ENCODE results near the gene TLE6. TPM values are rescaled to one million over a fixed set of nuclear protein-coding genes. Genes with fewer than 3 reads are reported as not detected.
"Not testable (repeated sequence)": the region's sequence is repeated elsewhere in the genome, so short reads cannot be mapped to it uniquely, and the experiment has no call there.

The TLE6 gene
- 1.0 and 1.9 TPM in 2 replicates for total RNA-seq

- intact Hi-C loops (cut with micrococcal nuclease), result loop anchor here (5.0 kb wide), 2 partner anchors 60 to 85 kb away; partner anchors contain the start of gene TLE5
These were observed at the start of gene TLE6 for GRCh38 chr19:2977001-2977745. TLE6 (plus strand) TSS chr19:2977564; CDS start chr19:2978234, 670 bp downstream.

DNA sequence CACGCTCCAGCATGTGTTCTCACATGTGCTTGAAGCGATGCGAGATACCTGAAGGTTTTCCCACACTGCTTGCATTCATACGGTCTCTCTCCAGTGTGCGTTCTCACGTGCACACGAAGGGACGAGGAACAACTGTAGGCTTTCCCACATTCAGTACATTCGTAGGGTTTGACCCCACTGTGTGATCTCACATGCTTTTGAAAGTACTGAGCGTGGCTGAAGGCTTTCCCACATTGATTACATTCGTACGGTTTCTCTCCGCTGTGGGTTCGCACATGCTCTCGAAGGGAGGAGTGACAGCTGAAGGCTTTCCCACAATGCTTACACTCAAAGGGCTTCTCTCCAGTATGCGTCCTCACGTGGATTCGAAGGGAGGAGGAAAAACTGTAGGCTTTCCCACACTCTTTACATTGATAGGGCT lies 43.9 kb upstream of the TLE6 start:
- intact Hi-C loops (cut with micrococcal nuclease), result no loop called here

DNA sequence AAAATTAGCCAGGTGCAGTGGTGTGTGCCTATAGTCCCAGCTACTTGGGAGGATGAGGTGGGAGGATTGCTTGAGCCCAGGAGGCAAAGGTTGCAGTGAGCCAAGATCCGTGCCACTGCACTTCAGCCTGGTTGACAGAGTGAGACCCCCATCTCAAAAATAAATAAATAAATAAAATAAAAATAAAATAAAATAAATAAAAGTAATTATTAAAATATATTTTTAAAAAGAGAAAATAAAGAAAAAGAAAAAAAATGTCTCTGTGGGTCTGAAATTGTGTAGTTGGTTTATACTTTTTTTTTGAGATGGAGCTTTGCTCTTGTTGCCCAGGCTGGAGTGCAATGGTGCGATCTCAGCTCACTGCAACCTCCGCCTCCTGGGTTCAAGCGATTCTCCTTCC lies 41.5 kb upstream of the TLE6 start:
- intact Hi-C loops (cut with micrococcal nuclease), result not testable (repeated sequence)

GRCh38 chr19:2942928-2943640 lies 34.3 kb upstream of the TLE6 start:
- intact Hi-C loops (cut with micrococcal nuclease), result no loop called here

DNA sequence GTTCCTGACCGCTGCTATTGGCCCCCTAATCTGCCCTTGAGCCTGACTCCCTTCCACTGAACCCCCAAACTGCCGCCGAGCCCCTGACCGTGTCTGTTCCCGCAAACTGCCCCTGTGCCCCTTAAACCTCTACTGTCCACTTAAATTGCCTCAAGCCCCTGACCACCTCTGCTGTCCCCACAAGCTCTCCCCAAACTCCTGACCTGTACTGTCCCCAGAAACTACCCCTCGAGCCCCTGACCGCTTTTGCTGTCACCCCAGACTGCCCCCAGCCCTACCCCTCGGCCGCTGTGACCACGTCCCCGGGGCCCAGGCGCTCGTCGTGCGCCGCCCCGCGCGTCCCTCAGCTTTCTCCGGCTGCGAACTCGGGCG lies 33.0 kb upstream of the TLE6 start:
- intact Hi-C loops (cut with micrococcal nuclease), result loop anchor here (2.0 kb wide), 1 partner anchor 44 kb away; the partner anchor contains the start of gene ZNF57

- intact Hi-C loops (cut with micrococcal nuclease), result loop anchor here (2.0 to 5.0 kb wide), 2 partner anchors 44 to 158 kb away; partner anchors contain the start of genes THOP1 and ZNF57
These were observed 32.4 kb upstream of the TLE6 start, which contains the start of gene ZNF77 for GRCh38 chr19:2944775-2945574. ZNF77 (minus strand) TSS chr19:2944971; CDS start chr19:2944840, 131 bp downstream.

- intact Hi-C loops (cut with micrococcal nuclease), result loop anchor here (2.0 to 5.0 kb wide), 2 partner anchors 45 to 158 kb away; partner anchors contain the start of genes THOP1 and ZNF57
These were observed 31.7 kb upstream of the TLE6 start for GRCh38 chr19:2945575-2946184.

GRCh38 chr19:2949939-2950285 lies 27.5 kb upstream of the TLE6 start:
- intact Hi-C loops (cut with micrococcal nuclease), result loop anchor here (1.0 to 10.0 kb wide), 5 partner anchors 163 to 555 kb away; partner anchors contain the start of genes DOHH, FZR1, GADD45B and NCLN

DNA sequence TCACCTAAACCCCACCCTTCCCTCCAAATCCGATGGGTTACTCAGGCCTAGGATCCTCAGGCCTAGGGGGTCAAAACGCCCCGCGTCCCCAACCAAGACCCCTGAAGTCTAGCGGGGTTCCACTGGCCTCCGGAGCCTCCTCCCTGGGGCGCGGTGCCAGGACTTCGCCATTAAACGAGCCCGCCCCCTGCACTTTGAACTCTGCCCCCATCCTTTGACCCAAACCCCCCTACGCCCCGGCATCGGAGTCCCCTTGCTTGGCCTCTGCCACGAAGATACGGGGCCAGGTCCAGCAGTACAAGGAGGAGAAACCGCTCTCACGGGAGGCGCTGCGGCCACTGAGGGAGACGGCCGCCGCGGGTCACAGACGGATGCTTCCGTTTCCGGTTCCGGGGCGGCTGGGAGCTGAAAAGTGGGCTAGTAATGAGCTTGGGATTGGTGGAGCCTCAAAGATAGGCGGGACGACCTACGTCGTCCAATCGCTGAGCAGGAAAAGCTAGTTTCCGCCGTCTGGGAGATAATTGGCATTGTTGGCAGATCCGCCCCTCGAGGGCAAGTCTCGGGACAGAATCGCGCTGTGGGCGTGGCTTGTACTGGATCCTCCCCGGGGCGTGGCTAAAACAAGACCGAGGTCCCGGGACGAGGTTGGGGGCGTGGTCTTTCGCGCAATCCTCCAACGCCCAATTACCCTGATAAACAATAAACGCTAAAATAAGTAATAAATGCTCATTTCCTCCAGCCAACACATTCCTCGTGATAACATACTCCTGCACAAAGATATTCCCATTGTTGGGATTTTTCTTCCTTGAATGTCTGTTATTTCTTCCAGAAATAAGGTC lies 26.9 kb upstream of the TLE6 start:
- intact Hi-C loops (cut with micrococcal nuclease), result loop anchor here (1.0 to 10.0 kb wide), 4 partner anchors 237 to 554 kb away; partner anchors contain the start of genes DOHH, FZR1, GADD45B and NCLN

GRCh38 chr19:2952953-2953481 lies 24.3 kb upstream of the TLE6 start:
- intact Hi-C loops (cut with micrococcal nuclease), result loop anchor here (5.0 to 10.0 kb wide), 3 partner anchors 234 to 552 kb away; partner anchors contain the start of genes DOHH, FZR1, GADD45B and NCLN

- intact Hi-C loops (cut with micrococcal nuclease), result loop anchor here (10.0 kb wide), 1 partner anchor 548 kb away; the partner anchor contains the start of genes DOHH and FZR1
These were observed 20.2 kb upstream of the TLE6 start for GRCh38 chr19:2957160-2957559.

DNA sequence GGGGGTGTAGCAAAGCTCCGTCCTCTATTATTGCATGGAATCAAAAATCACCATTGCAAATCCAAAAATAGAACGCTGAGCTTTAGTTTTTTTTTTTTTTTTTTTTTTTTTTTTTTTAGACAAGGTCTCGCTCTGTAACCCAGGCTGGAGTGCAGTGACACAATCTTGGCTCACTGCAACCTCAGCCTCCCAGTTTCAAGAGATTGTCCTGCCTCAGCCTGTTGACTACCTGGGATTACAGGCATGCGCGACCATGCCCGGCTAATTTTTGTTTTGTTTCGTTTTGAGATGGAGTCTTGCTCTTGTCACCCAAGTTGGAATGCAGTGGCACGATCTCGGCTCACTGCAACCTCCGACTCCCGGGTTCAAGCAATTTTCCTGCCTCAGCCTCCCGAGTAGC lies 17.2 kb upstream of the TLE6 start:
- intact Hi-C loops (cut with micrococcal nuclease), result no loop called here

GRCh38 chr19:2962018-2962670 lies 15.2 kb upstream of the TLE6 start:
- intact Hi-C loops (cut with micrococcal nuclease), result loop anchor here (1.0 kb wide), 1 partner anchor 142 kb away; no protein-coding TSS in a partner anchor

DNA sequence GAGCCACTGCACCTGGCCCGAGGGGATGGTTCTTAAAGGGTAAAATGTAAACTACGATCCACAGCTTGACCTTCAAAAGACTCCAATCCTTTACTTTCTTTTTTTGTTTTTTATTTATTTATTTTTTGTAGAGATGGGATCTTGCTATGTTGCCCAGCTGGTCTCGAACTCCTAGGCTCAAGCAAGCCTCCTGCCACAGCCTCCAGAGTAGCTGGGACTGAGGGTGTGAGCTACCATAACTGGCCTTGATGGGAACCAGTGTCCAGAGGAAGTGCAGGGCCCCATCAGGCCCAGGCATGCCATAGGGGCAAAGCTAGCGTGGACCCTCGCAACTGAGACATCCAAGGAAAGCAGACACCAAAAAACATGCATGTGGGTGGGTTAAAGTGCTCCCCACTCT lies 14.2 kb upstream of the TLE6 start:
- intact Hi-C loops (cut with micrococcal nuclease), result no loop called here

DNA sequence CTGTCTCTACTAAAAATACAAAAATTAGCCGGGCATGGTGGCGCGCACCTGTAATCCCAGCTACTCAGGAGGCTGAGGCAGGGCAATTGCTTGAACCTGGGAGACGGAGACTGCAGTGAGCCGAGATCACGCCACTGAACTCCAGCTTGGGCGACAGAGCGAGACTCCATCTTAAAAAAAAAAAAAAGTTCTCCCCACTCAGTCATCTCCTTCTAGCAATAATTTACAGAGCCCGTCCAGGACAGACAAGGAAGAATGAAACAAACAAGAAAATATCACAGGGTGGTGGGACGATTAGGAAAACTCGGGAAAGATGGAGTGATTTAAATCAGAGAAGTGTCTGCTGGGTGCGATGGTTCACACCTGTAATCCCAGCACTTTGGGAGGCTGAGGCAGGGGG lies 13.7 kb upstream of the TLE6 start:
- intact Hi-C loops (cut with micrococcal nuclease), result not testable (repeated sequence)

DNA sequence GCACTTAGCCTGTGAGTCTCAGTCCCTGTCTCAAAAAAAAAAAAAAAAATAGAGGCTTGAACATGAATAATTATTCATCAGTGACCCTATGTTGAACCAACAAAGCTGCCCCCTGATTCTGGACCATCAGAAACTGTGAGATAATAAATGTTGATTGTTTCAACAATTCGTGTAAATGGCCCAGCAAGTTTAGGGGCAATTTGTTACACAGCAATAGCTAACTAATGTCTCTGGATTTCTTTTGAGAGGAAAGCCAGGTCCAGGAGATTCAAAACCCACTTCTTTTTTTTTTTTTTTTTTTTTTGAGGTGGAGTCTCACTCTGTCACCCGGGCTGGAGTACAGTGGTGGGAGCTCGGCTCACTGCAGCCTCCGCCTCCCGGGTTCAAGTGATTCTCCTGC lies 12.5 kb upstream of the TLE6 start:
- intact Hi-C loops (cut with micrococcal nuclease), result no loop called here

GRCh38 chr19:2967972-2968371 lies 9.4 kb upstream of the TLE6 start:
- intact Hi-C loops (cut with micrococcal nuclease), result no loop called here

- intact Hi-C loops (cut with micrococcal nuclease), result no loop called here
These were observed 8.3 kb upstream of the TLE6 start for GRCh38 chr19:2969104-2969504.
